B cell (primary cell): Measurements from ENCODE around the gene C11orf54.

Experiments
- CTCF ChIP-seq: fragments of 200-600 bp; IDR thresholded peaks from one replicate; pipeline ENCODE4 v1.8.0; 2022; ENCODE audit warnings: antibody characterized with exemption, mild to moderate bottlenecking
- EZH2 ChIP-seq: IDR thresholded peaks from 2 replicates; pipeline ENCODE4 v1.6.1; 2012; ENCODE audit warnings: borderline replicate concordance, low read depth, mild to moderate bottlenecking, moderate library complexity, low read length; ENCODE audit not compliant: insufficient read depth, poor library complexity, severe bottlenecking

GRCh38 chr11:93729129-93729616 is 12.3 kb upstream of the C11orf54 start:
- TF ChIP-seq CTCF (no peak), EZH2 (no peak)
